Pulmonary artery endothelial cell (primary cell): ENCODE results near the gene KDM6B. TPM values are rescaled to one million over a fixed set of nuclear protein-coding genes. Genes with fewer than 3 reads are reported as not detected.

ENCODE experiments used
- DNase-seq: peaks from one replicate; pipeline ENCODE4 v3.0.0-alpha.2; 2011; ENCODE audit warnings: low read depth, low spot score
- total RNA-seq: library from RNA; depleted of rRNA; stranded (reverse); fragments of >200 nt; gene quantifications from 2 replicates; pipeline ENCODE4 v1.2.3, GENCODE V29; 2014

KDM6B gene
- total RNA-seq, 1 donor from 2014 or later, result 3.1 TPM

GRCh38 chr17:7818746-7819645, 15.0 kb upstream of the KDM6B start:
- DNase-seq, result no peak

GRCh38 chr17:7820231-7820630, 13.8 kb upstream of the KDM6B start:
- DNase-seq, result no peak

- DNase-seq, result no peak
These were observed 11.9 kb upstream of the KDM6B start for GRCh38 chr17:7822126-7822525.

GRCh38 chr17:7823581-7824001, 10.4 kb upstream of the KDM6B start:
- DNase-seq, result no peak

GRCh38 chr17:7824021-7824924, 9.7 kb upstream of the KDM6B start:
- no peak for DNase-seq

GRCh38 chr17:7825206-7825990, 8.6 kb upstream of the KDM6B start:
- DNase-seq, result no peak

- DNase-seq, result no peak
These were observed 3.4 kb upstream of the KDM6B start for GRCh38 chr17:7830616-7831015.

GRCh38 chr17:7831233-7831632, 2.8 kb upstream of the KDM6B start:
- no peak for DNase-seq

- DNase-seq, result no peak
These were observed 1.6 kb upstream of the KDM6B start for GRCh38 chr17:7832431-7832830.

GRCh38 chr17:7833011-7833794, 814 bp upstream of the KDM6B start:
- DNase-seq, result no peak

GRCh38 chr17:7834542-7834956, 532 bp downstream of the KDM6B start:
- no peak for DNase-seq

GRCh38 chr17:7834957-7835813, 1.2 kb downstream of the KDM6B start:
- DNase-seq, result peak; percentile 96

GRCh38 chr17:7835814-7836595, 2.0 kb downstream of the KDM6B start:
- no peak for DNase-seq

GRCh38 chr17:7836596-7837407, 2.8 kb downstream of the KDM6B start:
- DNase-seq, result peak; percentile 78

GRCh38 chr17:7837408-7838088, 3.5 kb downstream of the KDM6B start:
- no peak for DNase-seq

- DNase-seq, result no peak
These were observed 4.4 kb downstream of the KDM6B start for GRCh38 chr17:7838090-7839075.
